Measurements from ENCODE around the gene VCX3B.
"Not testable (repeated sequence)": the region's sequence is repeated elsewhere in the genome, so short reads cannot be mapped to it uniquely, and the experiment has no call there.

- TF ChIP-seq CTCF (IDR thresholded peaks at IDR 0.05; ENCODE audit: low read length); EZH2 (optimal IDR thresholded peaks at IDR 0.05; ENCODE audit: low read depth, low read length); EZH2phosphoT487 (IDR thresholded peaks at IDR 0.05; ENCODE audit: low read length): not testable (repeated sequence)
These were observed at the start of gene VCX3B for GRCh38 chrX:8464530-8464929.
